Sigmoid colon (tissue), 4 donors: ENCODE data around the gene HPGDS.

ENCODE experiments used
- CTCF ChIP-seq, 4 experiments: fragments of 450-650 bp in 3 of 4; fragments of 200-600 bp in 1 of 4; IDR thresholded peaks; one replicate each; pipeline ENCODE4 v1.5.1; 2016 to 2019; ENCODE audit warnings: antibody characterized with exemption in 4 of 4, mild to moderate bottlenecking in 3 of 4, moderate library complexity in 2 of 4
- POLR2AphosphoS5 ChIP-seq, 4 donors: sonication (generic); formaldehyde crosslinking; IDR thresholded peaks; one replicate each; pipeline ENCODE4 v1.6.1; 2017; ENCODE audit warnings: antibody characterized with exemption in 4 of 4

- TF ChIP-seq CTCF (IDR thresholded peaks at IDR 0.05) (no peak), POLR2AphosphoS5 (IDR thresholded peaks at IDR 0.05) (no peak)
These were observed 910 bp downstream of the HPGDS start for GRCh38 chr4:94341481-94342370.
